GM12891 (cell line): ENCODE results near the gene CD109.
"Not testable (repeated sequence)": the region's sequence is repeated elsewhere in the genome, so short reads cannot be mapped to it uniquely, and the experiment has no call there.

Experiments used
- DNase-seq: peaks from one replicate; pipeline ENCODE4 v3.0.0; 2011; ENCODE audit warnings: low spot score; ENCODE audit not compliant: insufficient read length
- FAIRE-seq: peaks from 2 replicates; lab custom pipeline; 2011; peaks lifted over from hg19 to GRCh38; lab: Jason Lieb, UNC
- PAX5 ChIP-seq: IDR thresholded peaks from 2 replicates; pipeline ENCODE4 v1.6.1; 2011; ENCODE audit warnings: low read length, moderate library complexity, mild to moderate bottlenecking; ENCODE audit not compliant: insufficient read depth, severe bottlenecking
- POLR2A ChIP-seq: IDR thresholded peaks from 2 replicates; pipeline ENCODE4 v1.6.1; 2011; ENCODE audit warnings: low read depth, low read length, control low read depth
- POLR2AphosphoS5 ChIP-seq: IDR thresholded peaks from 2 replicates; pipeline ENCODE4 v1.6.1; 2011; ENCODE audit warnings: low read depth, low read length, control low read depth
- POU2F2 ChIP-seq: IDR thresholded peaks from 2 replicates; pipeline ENCODE4 v1.6.1; 2011; ENCODE audit warnings: low read depth, mild to moderate bottlenecking, control low read depth, low read length, moderate library complexity
- SPI1 ChIP-seq: IDR thresholded peaks from 2 replicates; pipeline ENCODE4 v1.6.1; 2011; ENCODE audit warnings: low read depth, low read length, control low read depth
- TAF1 ChIP-seq: IDR thresholded peaks from 2 replicates; pipeline ENCODE4 v1.6.1; 2011; ENCODE audit warnings: low read depth, low read length, control low read depth

CD109 gene

GRCh38 chr6:73657201-73657600 is 38.8 kb upstream of the CD109 start:
- TF ChIP-seq SPI1: no peak
- no peak for TF ChIP-seq TAF1
- no peak for TF ChIP-seq POLR2A
- TF ChIP-seq POLR2AphosphoS5: no peak
- no peak for TF ChIP-seq PAX5
- no peak for TF ChIP-seq POU2F2
- FAIRE-seq: no peak
- no peak for DNase-seq

- DNase-seq (no peak), FAIRE-seq (no peak)
- no peak for TF ChIP-seq TAF1
- TF ChIP-seq POLR2AphosphoS5: no peak
- no peak for TF ChIP-seq POLR2A
- TF ChIP-seq POU2F2: no peak
- TF ChIP-seq PAX5: no peak
- no peak for TF ChIP-seq SPI1
These were observed 31.3 kb upstream of the CD109 start for GRCh38 chr6:73664701-73665100.

- TF ChIP-seq POLR2AphosphoS5 (no peak), TAF1 (no peak), SPI1 (0 out of 2 replicates have a peak, but pooled peaks have one; percentile 14), POLR2A (no peak)
- DNase-seq: no peak
- peak; percentile 26 for FAIRE-seq
These were observed 30.2 kb upstream of the CD109 start for GRCh38 chr6:73665686-73666319.

- FAIRE-seq: no peak
- no peak for DNase-seq
- TF ChIP-seq TAF1 (no peak), PAX5 (no peak)
These were observed 29.6 kb upstream of the CD109 start for GRCh38 chr6:73666393-73666792.

GRCh38 chr6:73667798-73668197 is 28.2 kb upstream of the CD109 start:
- FAIRE-seq (no peak), DNase-seq (no peak)
- TF ChIP-seq POU2F2 (no peak), SPI1 (no peak), PAX5 (no peak), POLR2AphosphoS5 (no peak), TAF1 (no peak), POLR2A (no peak)

GRCh38 chr6:73669005-73669404 is 27.0 kb upstream of the CD109 start:
- TF ChIP-seq POLR2A (no peak), PAX5 (no peak), SPI1 (no peak), POU2F2 (no peak), POLR2AphosphoS5 (no peak), TAF1 (no peak)
- DNase-seq (no peak), FAIRE-seq (no peak)

- DNase-seq (no peak), FAIRE-seq (no peak)
- no peak for TF ChIP-seq POLR2AphosphoS5
- TF ChIP-seq PAX5: no peak
- no peak for TF ChIP-seq TAF1
- no peak for TF ChIP-seq SPI1
- TF ChIP-seq POU2F2: no peak
- TF ChIP-seq POLR2A: no peak
These were observed 23.9 kb upstream of the CD109 start for GRCh38 chr6:73671911-73672685.

- DNase-seq: no peak
- TF ChIP-seq TAF1 (no peak), POLR2AphosphoS5 (no peak), POU2F2 (no peak), SPI1 (no peak), POLR2A (no peak), PAX5 (no peak)
- peak; percentile 90 for FAIRE-seq
These were observed 20.4 kb upstream of the CD109 start for GRCh38 chr6:73675466-73676098.

GRCh38 chr6:73679009-73679408 is 17.0 kb upstream of the CD109 start:
- TF ChIP-seq POU2F2: no peak
- TF ChIP-seq POLR2A: no peak
- no peak for TF ChIP-seq TAF1
- TF ChIP-seq PAX5: no peak
- no peak for TF ChIP-seq POLR2AphosphoS5
- TF ChIP-seq SPI1: no peak
- no peak for DNase-seq
- no peak for FAIRE-seq

GRCh38 chr6:73679846-73680245 is 16.2 kb upstream of the CD109 start:
- not testable (repeated sequence) for DNase-seq, FAIRE-seq
